Psoas muscle (tissue), 8 donors: Measurements from ENCODE around the gene ARHGEF4. TPM values are rescaled to one million over a fixed set of nuclear protein-coding genes. Genes with fewer than 3 reads are reported as not detected.

ENCODE experiments used
- ATAC-seq, 4 donors: fragments of 200-7000 bp; cut with Tn5 transposase; one replicate each; pipeline ENCODE4 v1.9.1; 2020; ENCODE audit warnings: moderate library complexity in 3 of 4, mild to moderate bottlenecking in 2 of 4
- DNase-seq, 2 donors: peaks; one replicate each; pipeline ENCODE4 v3.0.0-alpha.2; 2020
- H3K27ac ChIP-seq: fragments of 200-600 bp; one replicate; pipeline ENCODE4 v1.8.0; 2022
- H3K27me3 ChIP-seq, 3 donors: fragments of 200-600 bp in 1 of 3; one replicate each; pipeline versions ENCODE4 v1.6.1 to v1.8.0; 2013 to 2022; ENCODE audit warnings: low read length in 2 of 3, mild to moderate bottlenecking in 2 of 3, moderate library complexity in 1 of 3; ENCODE audit not compliant: insufficient read depth in 3 of 3
- H3K36me3 ChIP-seq, 2 donors: fragments of 200-600 bp in 1 of 2; one replicate each; pipeline versions ENCODE4 v1.6.1 to v1.8.0; 2013 to 2022; ENCODE audit warnings: low read depth in 1 of 2, mild to moderate bottlenecking in 1 of 2, moderate library complexity in 1 of 2; ENCODE audit not compliant: insufficient read depth in 1 of 2
- H3K4me1 ChIP-seq: fragments of 200-600 bp; one replicate; pipeline ENCODE4 v1.8.0; 2022
- H3K4me3 ChIP-seq: fragments of 200-600 bp; one replicate; pipeline ENCODE4 v1.8.0; 2022; ENCODE audit warnings: mild to moderate bottlenecking
- H3K9me3 ChIP-seq: fragments of 200-600 bp; one replicate; pipeline ENCODE4 v1.8.0; 2022
- WGBS, 3 donors: extraction: QIAGEN DNeasy Blood & Tissue Kit; methylation state at CpG; one replicate each; pipeline versions ENCODE4 v1.1.6 to v1.1.7; 2013; 5-methylcytosine and 5-hydroxymethylcytosine counted together
- intact Hi-C, 2 donors: fragments of 100-400 bp; cut with DNase I; formaldehyde crosslinking; loops; one replicate each; pipeline versions ENCODE4 v1.11.0 to v1.14.2; 2022
- polyA plus RNA-seq, 3 donors: library from polyadenylated mRNA; stranded (reverse); fragments of 200-250 nt; gene quantifications; one replicate each; pipeline ENCODE4 v1.2.3, GENCODE V29; 2013
- total RNA-seq, 4 donors: library from RNA; stranded (reverse); fragmentation: NEBNext Ultra II Directional in 2 of 4; extraction: Animal tissue kit (Norgen Biotek cat#: 25700) in 2 of 4; gene quantifications; one replicate each; pipeline versions ENCODE4 v1.2.1 to v1.2.4, GENCODE V29; 2021 to 2023
- TF ChIP-seq, protein P1 (sequence below): fragments of 200-600 bp; IDR thresholded peaks from one replicate; pipeline ENCODE4 v1.8.0; 2022; ENCODE audit warnings: antibody characterized with exemption
- donor health status: healthy with polysubstance abuse.
- donor health status: DM: no; HTN: no; CAD: no; lungs with moderate emphysema.
- donor health status: Bipolar disorder and iron deficiency.
- donor health status: healthy.
- donor health status: DM: yes; HTN: yes; CAD: no.
- donor health status: DM: no; HTN: no; CAD: no.
- donor health status: DM: no; HTN: no; CAD: no.
- donor health status: DM: yes; HTN: yes; CAD: no.

The ARHGEF4 gene
- total and polyA plus RNA-seq, 7 donors = 0.63 to 6.9 (median 3.7) TPM

DNA sequence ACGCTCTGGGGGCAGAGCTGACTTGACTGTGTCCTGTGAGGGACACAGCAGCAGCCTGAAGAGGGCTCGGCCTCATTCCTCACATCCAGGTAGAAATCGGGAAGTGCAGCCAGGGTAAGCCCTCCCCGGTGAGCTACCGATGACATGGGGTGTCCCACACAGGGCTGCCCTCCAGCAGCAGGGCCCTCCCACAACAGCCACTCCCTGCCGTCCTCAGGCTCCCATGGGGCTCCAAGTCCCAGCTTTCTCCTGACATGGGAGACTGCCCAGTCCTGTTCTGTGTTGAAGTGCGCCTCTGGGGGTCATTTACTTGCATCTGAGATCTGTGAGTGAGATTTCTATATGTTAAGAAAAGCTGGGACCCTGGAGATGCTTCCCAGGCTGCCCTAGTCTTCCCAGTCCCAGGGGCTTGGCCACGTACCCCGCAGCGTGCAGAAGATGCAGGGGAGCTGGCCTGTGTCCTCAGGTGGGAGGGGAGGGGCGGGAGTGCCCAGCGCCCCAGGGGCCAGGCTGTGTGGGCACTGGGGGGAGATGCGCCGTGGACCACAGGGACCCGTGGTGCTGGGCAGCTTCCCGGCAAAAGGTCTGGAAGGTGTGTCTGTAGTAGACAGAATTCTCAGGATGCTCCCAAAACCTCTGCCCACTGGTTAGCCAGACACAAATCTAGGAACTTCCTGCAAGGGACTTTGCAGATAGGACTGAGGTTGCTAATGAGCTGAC is 168.7 kb downstream of the ARHGEF4 start:
- intact Hi-C loops = no loop called here
- H3K4me1 ChIP-seq = no peaks in the 10 kb centered on the region
- DNase-seq (no peak), ATAC-seq (no peak)
- H3K27ac ChIP-seq = no peak overlapping the region
- WGBS, 3 donors = 73 to 78% (median 77%) methylated on average over 11 to 16 of the region's 16 CpGs
- H3K4me3 ChIP-seq = no peak overlapping the region
- H3K36me3 ChIP-seq = no peaks in the 10 kb centered on the region
- TF ChIP-seq, protein P1, sequence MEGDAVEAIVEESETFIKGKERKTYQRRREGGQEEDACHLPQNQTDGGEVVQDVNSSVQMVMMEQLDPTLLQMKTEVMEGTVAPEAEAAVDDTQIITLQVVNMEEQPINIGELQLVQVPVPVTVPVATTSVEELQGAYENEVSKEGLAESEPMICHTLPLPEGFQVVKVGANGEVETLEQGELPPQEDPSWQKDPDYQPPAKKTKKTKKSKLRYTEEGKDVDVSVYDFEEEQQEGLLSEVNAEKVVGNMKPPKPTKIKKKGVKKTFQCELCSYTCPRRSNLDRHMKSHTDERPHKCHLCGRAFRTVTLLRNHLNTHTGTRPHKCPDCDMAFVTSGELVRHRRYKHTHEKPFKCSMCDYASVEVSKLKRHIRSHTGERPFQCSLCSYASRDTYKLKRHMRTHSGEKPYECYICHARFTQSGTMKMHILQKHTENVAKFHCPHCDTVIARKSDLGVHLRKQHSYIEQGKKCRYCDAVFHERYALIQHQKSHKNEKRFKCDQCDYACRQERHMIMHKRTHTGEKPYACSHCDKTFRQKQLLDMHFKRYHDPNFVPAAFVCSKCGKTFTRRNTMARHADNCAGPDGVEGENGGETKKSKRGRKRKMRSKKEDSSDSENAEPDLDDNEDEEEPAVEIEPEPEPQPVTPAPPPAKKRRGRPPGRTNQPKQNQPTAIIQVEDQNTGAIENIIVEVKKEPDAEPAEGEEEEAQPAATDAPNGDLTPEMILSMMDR = no peak
- no peaks in the 10 kb centered on the region for H3K9me3 ChIP-seq
- peaks cover 0 to under 1% (median 0%) of the 10 kb centered on the region in 3 donors for H3K27me3 ChIP-seq

DNA sequence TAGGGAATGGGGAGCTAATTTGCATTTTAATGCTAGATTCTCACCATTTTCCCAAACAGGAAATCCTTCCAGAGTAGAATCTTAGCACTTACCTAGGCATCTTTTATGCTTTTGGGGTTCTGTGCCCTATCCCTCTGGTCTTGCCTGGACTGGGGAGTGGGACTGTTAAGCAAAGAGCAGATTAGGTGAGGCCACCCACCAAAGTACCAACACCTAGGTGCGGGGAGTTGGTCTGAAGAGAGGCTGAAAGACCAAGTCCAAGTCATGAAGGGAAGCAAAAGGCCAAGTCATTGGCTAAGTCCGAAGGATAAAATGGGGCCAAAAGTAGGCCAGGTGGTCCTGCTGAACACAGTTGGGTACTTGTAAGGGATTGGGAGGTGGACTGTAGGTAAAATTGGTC is 169.8 kb downstream of the ARHGEF4 start:
- Histone ChIP-seq H3K4me1 (no peaks in the 10 kb centered on the region), H3K36me3 (no peaks in the 10 kb centered on the region), H3K27ac (no peak overlapping the region), H3K4me3 (no peak overlapping the region), H3K9me3 (no peaks in the 10 kb centered on the region), H3K27me3 (no peaks in the 10 kb centered on the region)
- DNase-seq (no peak), ATAC-seq (no peak)
- intact Hi-C loops = no loop called here
- 93 to 98% (median 93%) methylated on average over 2 of the region's 2 CpGs for WGBS, 3 donors
- TF ChIP-seq, protein P1 = no peak

DNA sequence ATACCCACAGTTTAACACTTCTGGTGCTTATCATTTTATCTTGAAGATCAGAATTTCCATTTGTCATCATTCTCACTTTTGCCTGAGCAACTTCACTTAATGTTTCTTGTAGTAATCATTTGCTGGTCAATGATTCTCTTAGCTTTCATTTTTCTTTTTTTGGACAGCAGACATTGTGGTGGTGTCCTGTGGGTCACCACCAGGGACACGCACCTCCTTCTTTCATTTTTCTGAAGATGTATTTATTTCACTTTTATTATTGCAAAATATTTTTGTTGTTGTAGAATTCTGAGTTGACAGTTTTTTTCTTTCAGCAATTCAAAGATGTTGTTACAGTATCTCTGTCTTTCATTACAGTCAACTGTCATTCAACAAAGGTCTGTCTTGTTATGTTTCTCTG is 172.3 kb downstream of the ARHGEF4 start:
- Histone ChIP-seq H3K9me3 (no peaks in the 10 kb centered on the region), H3K4me1 (no peaks in the 10 kb centered on the region), H3K4me3 (no peak overlapping the region), H3K27ac (no peak overlapping the region), H3K27me3 (no peaks in the 10 kb centered on the region), H3K36me3 (no peaks in the 10 kb centered on the region)
- TF ChIP-seq, protein P1 = no peak
- WGBS, 3 donors = 84 to 96% (median 90%) methylated on average over 1 of the region's 1 CpG
- intact Hi-C loops = no loop called here
- DNase-seq (no peak), ATAC-seq (no peak)

DNA sequence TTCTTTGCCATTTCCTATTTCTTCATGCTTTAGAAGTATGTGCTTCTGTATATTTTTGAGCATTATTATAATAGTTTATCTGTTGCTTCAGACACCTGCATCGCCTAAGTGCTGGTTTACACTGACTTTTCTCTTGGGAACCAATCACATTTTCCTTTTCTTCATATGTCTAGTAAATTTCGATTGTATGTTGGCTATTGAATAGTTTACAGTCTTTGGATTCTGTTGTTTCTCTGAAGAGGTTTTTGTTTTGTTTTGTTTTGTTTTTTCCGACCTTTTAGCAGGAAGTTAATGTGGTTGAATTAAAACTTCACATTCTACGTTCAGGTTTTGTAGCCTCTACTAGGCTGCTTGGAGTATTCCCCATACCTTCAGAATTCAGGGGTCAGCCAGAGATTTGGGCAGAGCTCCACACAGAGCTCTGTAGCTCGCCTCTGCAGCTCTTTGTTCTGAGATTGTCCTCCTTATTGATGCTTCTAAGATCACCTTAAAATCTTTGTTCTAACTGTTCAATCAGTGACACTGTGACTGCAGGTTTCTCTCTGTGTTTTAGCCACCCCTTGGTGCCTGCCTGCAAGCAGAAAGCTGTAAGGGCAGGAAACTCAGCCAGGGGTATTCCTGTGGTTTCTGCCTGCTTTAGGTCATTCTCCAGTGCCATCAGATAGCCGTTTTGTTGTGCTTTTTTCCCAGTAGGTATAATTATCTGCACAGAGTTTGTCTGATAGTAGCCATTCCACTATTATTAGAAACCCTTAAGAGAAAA is 173.2 kb downstream of the ARHGEF4 start:
- ATAC-seq = no peak
- intact Hi-C loops = no loop called here
- 71 to 76% (median 75%) methylated on average over 6 of the region's 6 CpGs for WGBS, 3 donors

More for the DNA sequence above, 173.2 kb downstream of the ARHGEF4 start:
- Histone ChIP-seq H3K36me3 (no peaks in the 10 kb centered on the region), H3K9me3 (no peaks in the 10 kb centered on the region), H3K4me3 (no peak overlapping the region), H3K27me3 (no peaks in the 10 kb centered on the region), H3K4me1 (no peaks in the 10 kb centered on the region), H3K27ac (no peak overlapping the region)
- DNase-seq = no peak
- TF ChIP-seq, protein P1 = no peak
